ENCODE measurements around the gene FBXW9. TPM values are rescaled to one million over a fixed set of nuclear protein-coding genes. Genes with fewer than 3 reads are reported as not detected.
"Not testable (repeated sequence)": the region's sequence is repeated elsewhere in the genome, so short reads cannot be mapped to it uniquely, and the experiment has no call there.

The FBXW9 gene
- total RNA-seq, 1 experiment from 2014 or later = 12.4 TPM

DNA sequence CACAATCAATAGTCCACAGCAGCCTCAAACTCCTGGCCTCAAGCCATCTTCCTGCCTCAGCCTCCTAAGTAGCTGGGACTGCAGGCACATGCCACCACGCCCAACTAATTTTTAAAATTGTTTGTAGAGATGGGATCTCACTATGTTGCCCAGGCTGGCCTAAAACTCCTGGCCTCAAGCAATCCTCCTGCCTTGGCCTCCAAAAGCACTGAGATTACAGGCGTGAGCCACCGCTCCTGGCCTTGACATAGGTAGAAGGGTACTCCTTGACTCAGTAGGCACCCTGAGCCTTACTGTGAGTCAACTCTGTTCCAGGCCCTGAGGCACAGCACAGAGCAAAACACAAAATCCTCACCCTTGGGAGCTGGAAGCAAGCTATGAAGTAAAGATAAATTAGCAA lies 19.5 kb upstream of the FBXW9 start:
- DNase-seq (ENCODE audit: low read depth, low spot score) = no peak
- no peak for TF ChIP-seq TCF7L2 (IDR thresholded peaks at IDR 0.05; ENCODE audit: low read depth, low read length)
- TF ChIP-seq SIN3A (IDR thresholded peaks at IDR 0.05; ENCODE audit: borderline replicate concordance, insufficient read depth, low read depth, low read length) = no peak
- TF ChIP-seq, protein P1, sequence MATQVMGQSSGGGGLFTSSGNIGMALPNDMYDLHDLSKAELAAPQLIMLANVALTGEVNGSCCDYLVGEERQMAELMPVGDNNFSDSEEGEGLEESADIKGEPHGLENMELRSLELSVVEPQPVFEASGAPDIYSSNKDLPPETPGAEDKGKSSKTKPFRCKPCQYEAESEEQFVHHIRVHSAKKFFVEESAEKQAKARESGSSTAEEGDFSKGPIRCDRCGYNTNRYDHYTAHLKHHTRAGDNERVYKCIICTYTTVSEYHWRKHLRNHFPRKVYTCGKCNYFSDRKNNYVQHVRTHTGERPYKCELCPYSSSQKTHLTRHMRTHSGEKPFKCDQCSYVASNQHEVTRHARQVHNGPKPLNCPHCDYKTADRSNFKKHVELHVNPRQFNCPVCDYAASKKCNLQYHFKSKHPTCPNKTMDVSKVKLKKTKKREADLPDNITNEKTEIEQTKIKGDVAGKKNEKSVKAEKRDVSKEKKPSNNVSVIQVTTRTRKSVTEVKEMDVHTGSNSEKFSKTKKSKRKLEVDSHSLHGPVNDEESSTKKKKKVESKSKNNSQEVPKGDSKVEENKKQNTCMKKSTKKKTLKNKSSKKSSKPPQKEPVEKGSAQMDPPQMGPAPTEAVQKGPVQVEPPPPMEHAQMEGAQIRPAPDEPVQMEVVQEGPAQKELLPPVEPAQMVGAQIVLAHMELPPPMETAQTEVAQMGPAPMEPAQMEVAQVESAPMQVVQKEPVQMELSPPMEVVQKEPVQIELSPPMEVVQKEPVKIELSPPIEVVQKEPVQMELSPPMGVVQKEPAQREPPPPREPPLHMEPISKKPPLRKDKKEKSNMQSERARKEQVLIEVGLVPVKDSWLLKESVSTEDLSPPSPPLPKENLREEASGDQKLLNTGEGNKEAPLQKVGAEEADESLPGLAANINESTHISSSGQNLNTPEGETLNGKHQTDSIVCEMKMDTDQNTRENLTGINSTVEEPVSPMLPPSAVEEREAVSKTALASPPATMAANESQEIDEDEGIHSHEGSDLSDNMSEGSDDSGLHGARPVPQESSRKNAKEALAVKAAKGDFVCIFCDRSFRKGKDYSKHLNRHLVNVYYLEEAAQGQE (IDR thresholded peaks at IDR 0.05; ENCODE audit: insufficient read depth in 1 of 2, low read depth in 2 of 2, low read length in 1 of 2) = no peak
- TF ChIP-seq, protein P2, sequence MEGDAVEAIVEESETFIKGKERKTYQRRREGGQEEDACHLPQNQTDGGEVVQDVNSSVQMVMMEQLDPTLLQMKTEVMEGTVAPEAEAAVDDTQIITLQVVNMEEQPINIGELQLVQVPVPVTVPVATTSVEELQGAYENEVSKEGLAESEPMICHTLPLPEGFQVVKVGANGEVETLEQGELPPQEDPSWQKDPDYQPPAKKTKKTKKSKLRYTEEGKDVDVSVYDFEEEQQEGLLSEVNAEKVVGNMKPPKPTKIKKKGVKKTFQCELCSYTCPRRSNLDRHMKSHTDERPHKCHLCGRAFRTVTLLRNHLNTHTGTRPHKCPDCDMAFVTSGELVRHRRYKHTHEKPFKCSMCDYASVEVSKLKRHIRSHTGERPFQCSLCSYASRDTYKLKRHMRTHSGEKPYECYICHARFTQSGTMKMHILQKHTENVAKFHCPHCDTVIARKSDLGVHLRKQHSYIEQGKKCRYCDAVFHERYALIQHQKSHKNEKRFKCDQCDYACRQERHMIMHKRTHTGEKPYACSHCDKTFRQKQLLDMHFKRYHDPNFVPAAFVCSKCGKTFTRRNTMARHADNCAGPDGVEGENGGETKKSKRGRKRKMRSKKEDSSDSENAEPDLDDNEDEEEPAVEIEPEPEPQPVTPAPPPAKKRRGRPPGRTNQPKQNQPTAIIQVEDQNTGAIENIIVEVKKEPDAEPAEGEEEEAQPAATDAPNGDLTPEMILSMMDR (IDR thresholded peaks at IDR 0.05) = no peak
- no peak for TF ChIP-seq POLR2AphosphoS5 (IDR thresholded peaks at IDR 0.05; ENCODE audit: low read depth, low read length)
- CTCF ChIA-PET = interaction anchor here (1.3 kb wide), 1 partner anchor 80 kb away, joined by 5 read pairs; no protein-coding TSS in a partner anchor
- BruUV-seq (replicated peaks) = no TSS peak
- H3K4me3 ChIP-seq (ENCODE audit: low read depth in 2 of 2, low read length in 2 of 2) = no peak overlapping the region
- POLR2A ChIA-PET = interaction anchor here (0.6 kb wide), 2 partner anchors 35 to 1503 kb away, joined by 3 to 5 read pairs; no protein-coding TSS in a partner anchor
- H3K27ac ChIP-seq (ENCODE audit: low read length) = no peak overlapping the region
- peaks cover 3% of the 10 kb centered on the region for H3K36me3 ChIP-seq (ENCODE audit: control insufficient read depth, insufficient read depth, low read length)
- ATAC-seq = no peak
- in situ Hi-C loops (cut with HindIII; ENCODE audit: low pct_unique_long_range_greater_than_20kb, low sequenced_read_pairs) (no loop called here), intact Hi-C loops (cut with micrococcal nuclease; ENCODE audit: unreplicated experiment) (no loop called here)
- H3K4me1 ChIP-seq (ENCODE audit: control insufficient read depth, insufficient read depth, low read length) = peaks cover 5% of the 10 kb centered on the region
- no peaks in the 10 kb centered on the region for H3K27me3 ChIP-seq (ENCODE audit: control insufficient read depth, insufficient read depth, low read length)
- no peaks in the 10 kb centered on the region for H3K9me3 ChIP-seq (ENCODE audit: control insufficient read depth, insufficient read depth, low read depth, low read length)

DNA sequence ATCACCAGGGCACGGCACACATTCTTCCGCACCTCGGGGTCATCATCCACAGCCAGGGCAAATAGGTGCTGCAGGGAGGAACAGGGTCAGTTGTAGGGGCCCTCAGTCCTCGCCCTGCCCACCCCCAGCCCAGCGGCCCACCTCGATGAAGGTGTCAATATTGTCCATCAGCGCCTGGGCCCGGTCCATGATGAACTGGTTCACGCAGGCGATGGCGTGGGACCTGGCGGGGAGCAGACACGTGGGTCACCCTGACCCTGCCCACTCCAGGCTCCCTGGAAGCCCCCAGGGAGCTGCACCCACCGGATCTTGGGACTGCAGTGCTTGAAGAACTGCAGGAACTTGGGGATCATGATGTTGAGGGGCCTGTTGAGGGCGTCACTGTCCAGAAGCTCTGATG lies 18.7 kb upstream of the FBXW9 start:
- Histone ChIP-seq H3K36me3 (ENCODE audit: control insufficient read depth, insufficient read depth, low read length) (peaks cover 8% of the 10 kb centered on the region), H3K4me3 (ENCODE audit: low read depth in 2 of 2, low read length in 2 of 2) (no peak overlapping the region), H3K27me3 (ENCODE audit: control insufficient read depth, insufficient read depth, low read length) (no peaks in the 10 kb centered on the region), H3K27ac (ENCODE audit: low read length) (no peak overlapping the region), H3K4me1 (ENCODE audit: control insufficient read depth, insufficient read depth, low read length) (no peaks in the 10 kb centered on the region), H3K9me3 (ENCODE audit: control insufficient read depth, insufficient read depth, low read depth, low read length) (no peaks in the 10 kb centered on the region)
- intact Hi-C loops (cut with micrococcal nuclease; ENCODE audit: unreplicated experiment) = no loop called here
- no peak for TF ChIP-seq SIN3A (IDR thresholded peaks at IDR 0.05; ENCODE audit: borderline replicate concordance, insufficient read depth, low read depth, low read length)
- TF ChIP-seq, protein P2 (IDR thresholded peaks at IDR 0.05) = no peak
- TF ChIP-seq POLR2AphosphoS5 (IDR thresholded peaks at IDR 0.05; ENCODE audit: low read depth, low read length) = no peak
- TF ChIP-seq TCF7L2 (IDR thresholded peaks at IDR 0.05; ENCODE audit: low read depth, low read length) = no peak
- TF ChIP-seq, protein P1 (IDR thresholded peaks at IDR 0.05; ENCODE audit: insufficient read depth in 1 of 2, low read depth in 2 of 2, low read length in 1 of 2) = no peak
- in situ Hi-C loops (cut with HindIII; ENCODE audit: low pct_unique_long_range_greater_than_20kb, low sequenced_read_pairs) = no loop called here
- DNase-seq (ENCODE audit: low read depth, low spot score) = no peak
- POLR2A ChIA-PET = no interaction called here
- ATAC-seq = no peak
- CTCF ChIA-PET = no interaction called here
- no TSS peak for BruUV-seq (replicated peaks)

DNA sequence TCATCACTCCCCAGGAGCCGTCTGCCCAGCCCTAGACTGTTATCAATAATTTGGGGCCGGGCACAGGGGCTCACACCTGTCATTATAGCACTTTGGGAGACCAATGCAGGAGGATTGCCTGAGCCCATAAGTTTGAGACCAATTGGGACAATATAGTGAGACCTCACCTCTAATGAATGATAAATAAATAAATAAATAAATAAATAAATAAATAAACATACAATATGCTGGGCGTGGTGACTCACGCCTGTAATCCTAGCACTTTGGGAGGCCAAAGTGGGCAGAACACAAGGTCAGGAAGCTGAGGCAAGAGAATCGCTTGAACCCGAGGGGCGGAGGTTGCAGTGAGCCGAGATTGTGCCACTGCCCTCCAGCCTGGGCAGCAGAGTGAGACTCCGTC lies 16.9 kb upstream of the FBXW9 start:
- intact Hi-C loops (cut with micrococcal nuclease; ENCODE audit: unreplicated experiment); ATAC-seq; H3K9me3 ChIP-seq (ENCODE audit: control insufficient read depth, insufficient read depth, low read depth, low read length); H3K27ac ChIP-seq (ENCODE audit: low read length); BruUV-seq (replicated peaks); H3K4me1 ChIP-seq (ENCODE audit: control insufficient read depth, insufficient read depth, low read length); H3K27me3 ChIP-seq (ENCODE audit: control insufficient read depth, insufficient read depth, low read length); in situ Hi-C loops (cut with HindIII; ENCODE audit: low pct_unique_long_range_greater_than_20kb, low sequenced_read_pairs); POLR2A ChIA-PET; H3K4me3 ChIP-seq (ENCODE audit: low read depth in 2 of 2, low read length in 2 of 2); H3K36me3 ChIP-seq (ENCODE audit: control insufficient read depth, insufficient read depth, low read length); DNase-seq (ENCODE audit: low read depth, low spot score): not testable (repeated sequence)
- CTCF ChIA-PET = interaction anchor here (1.2 kb wide), 1 partner anchor 77 kb away, joined by 4 read pairs; no protein-coding TSS in a partner anchor

All from Panc1 (cell line).